Activated CD8-positive, alpha-beta memory T cell treated with anti-CD3 and anti-CD28 coated beads for 1 hour (primary cell): ENCODE results near the gene UBR1.
"Not testable (repeated sequence)": the region's sequence is repeated elsewhere in the genome, so short reads cannot be mapped to it uniquely, and the experiment has no call there.

ENCODE experiments used
- DNase-seq, 2 donors: peaks; one replicate each; pipeline ENCODE4 v3.0.0-alpha.2; 2020; ENCODE audit warnings: low read depth in 1 of 2; ENCODE audit errors: extremely low read depth in 1 of 2

The UBR1 gene

GRCh38 chr15:42984493-42985034 is 121.3 kb downstream of the UBR1 start:
- DNase-seq, result no peak

- DNase-seq, result not testable (repeated sequence)
These were observed 126.7 kb downstream of the UBR1 start for GRCh38 chr15:42979113-42979512.

- DNase-seq, result no peak
These were observed 131.5 kb downstream of the UBR1 start for GRCh38 chr15:42974202-42974862.

- no peak for DNase-seq
These were observed 132.7 kb downstream of the UBR1 start for GRCh38 chr15:42973114-42973513.

- no peak for DNase-seq
These were observed 134.0 kb downstream of the UBR1 start for GRCh38 chr15:42971830-42972229.

- DNase-seq, result no peak
These were observed 141.4 kb downstream of the UBR1 start for GRCh38 chr15:42964476-42964875.

- no peak for DNase-seq
These were observed 150.3 kb downstream of the UBR1 start for GRCh38 chr15:42955518-42955917.

GRCh38 chr15:42954291-42954690 is 151.5 kb downstream of the UBR1 start:
- no peak for DNase-seq

- DNase-seq, result not testable (repeated sequence)
These were observed 156.9 kb downstream of the UBR1 start for GRCh38 chr15:42948898-42949297.

- no peak for DNase-seq
These were observed 165.3 kb downstream of the UBR1 start for GRCh38 chr15:42940527-42940926.

GRCh38 chr15:42939841-42940240 is 166.0 kb downstream of the UBR1 start:
- DNase-seq, result no peak

- DNase-seq, result no peak
These were observed 168.7 kb downstream of the UBR1 start for GRCh38 chr15:42937143-42937542.

- DNase-seq, result no peak
These were observed 171.8 kb downstream of the UBR1 start for GRCh38 chr15:42933886-42934667.

GRCh38 chr15:42932833-42933515 is 172.9 kb downstream of the UBR1 start:
- no peak for DNase-seq

GRCh38 chr15:42931702-42932486 is 173.9 kb downstream of the UBR1 start:
- no peak for DNase-seq

GRCh38 chr15:42929306-42929848 is 176.5 kb downstream of the UBR1 start:
- no peak for DNase-seq

- peak in 1 of 2 donors; percentile 22 for DNase-seq
These were observed 184.5 kb downstream of the UBR1 start for GRCh38 chr15:42921342-42921731.

- DNase-seq, result peak; percentile 94 to 95
These were observed 185.1 kb downstream of the UBR1 start, which contains the start of gene TTBK2 for GRCh38 chr15:42920519-42921341. TSS of gene TTBK2 (minus strand) at chr15:42920778. CDS start at chr15:42878617, 42,161 bp downstream.

- peak in 1 of 2 donors; percentile 10 for DNase-seq
These were observed 185.9 kb downstream of the UBR1 start for GRCh38 chr15:42919799-42920518.
